ENCODE data around the gene ABCG1. TPM values are rescaled to one million over a fixed set of nuclear protein-coding genes. Genes with fewer than 3 reads are reported as not detected.

Gene ABCG1
- total RNA-seq, 1 donor from 2014 or later: 11.4 TPM

GRCh38 chr21:42250422-42251403, 31.8 kb downstream of the ABCG1 start:
- intact Hi-C loops (cut with micrococcal nuclease): no loop called here
- Mint-ChIP-seq H3K4me3 (no peak overlapping the region), H3K9me3 (no peaks in the 10 kb centered on the region), H3K27ac (no peak overlapping the region), H3K27me3 (peaks cover 11% of the 10 kb centered on the region), H3K4me1 (peaks cover 13% of the 10 kb centered on the region), H3K36me3 (ENCODE audit: low read depth) (peaks cover 5% of the 10 kb centered on the region)
- no peak for DNase-seq

- no peaks in the 10 kb centered on the region for H3K9me3 Mint-ChIP-seq
- H3K4me3 Mint-ChIP-seq: no peak overlapping the region
- H3K27me3 Mint-ChIP-seq: peaks cover 8% of the 10 kb centered on the region
- peaks cover 13% of the 10 kb centered on the region for H3K4me1 Mint-ChIP-seq
- DNase-seq: no peak
- no peak overlapping the region for H3K27ac Mint-ChIP-seq
- H3K36me3 Mint-ChIP-seq (ENCODE audit: low read depth): peaks cover 5% of the 10 kb centered on the region
- intact Hi-C loops (cut with micrococcal nuclease): no loop called here
These were observed 32.8 kb downstream of the ABCG1 start for GRCh38 chr21:42251654-42252324.

- Mint-ChIP-seq H3K4me1 (peaks cover 13% of the 10 kb centered on the region), H3K9me3 (no peaks in the 10 kb centered on the region), H3K4me3 (no peak overlapping the region), H3K27me3 (peaks cover 6% of the 10 kb centered on the region), H3K36me3 (ENCODE audit: low read depth) (peaks cover 3% of the 10 kb centered on the region), H3K27ac (no peak overlapping the region)
- intact Hi-C loops (cut with micrococcal nuclease): no loop called here
- no peak for DNase-seq
These were observed 33.4 kb downstream of the ABCG1 start for GRCh38 chr21:42252325-42252654.

GRCh38 chr21:42252778-42253340, 33.9 kb downstream of the ABCG1 start:
- intact Hi-C loops (cut with micrococcal nuclease): no loop called here
- Mint-ChIP-seq H3K36me3 (ENCODE audit: low read depth) (no peaks in the 10 kb centered on the region), H3K27ac (no peak overlapping the region)

GRCh38 chr21:42253466-42253865, 34.5 kb downstream of the ABCG1 start:
- intact Hi-C loops (cut with micrococcal nuclease): no loop called here
- Mint-ChIP-seq H3K4me1 (peaks cover 17% of the 10 kb centered on the region), H3K36me3 (ENCODE audit: low read depth) (peaks cover 1% of the 10 kb centered on the region), H3K9me3 (no peaks in the 10 kb centered on the region), H3K4me3 (no peak overlapping the region), H3K27me3 (peaks cover 1% of the 10 kb centered on the region), H3K27ac (no peak overlapping the region)
- no peak for DNase-seq

More at GRCh38 chr21:42252778-42253340, 33.9 kb downstream of the ABCG1 start:
- peaks cover under 1% of the 10 kb centered on the region for H3K27me3 Mint-ChIP-seq
- peaks cover 15% of the 10 kb centered on the region for H3K4me1 Mint-ChIP-seq
- H3K4me3 Mint-ChIP-seq: no peak overlapping the region
- DNase-seq: no peak
- H3K9me3 Mint-ChIP-seq: no peaks in the 10 kb centered on the region

GRCh38 chr21:42254083-42254482, 35.1 kb downstream of the ABCG1 start:
- DNase-seq: no peak
- Mint-ChIP-seq H3K4me1 (peaks cover 18% of the 10 kb centered on the region), H3K4me3 (no peak overlapping the region), H3K27ac (no peak overlapping the region), H3K36me3 (ENCODE audit: low read depth) (peaks cover 2% of the 10 kb centered on the region), H3K27me3 (peaks cover 2% of the 10 kb centered on the region), H3K9me3 (no peaks in the 10 kb centered on the region)
- intact Hi-C loops (cut with micrococcal nuclease): no loop called here

- H3K9me3 Mint-ChIP-seq: no peaks in the 10 kb centered on the region
- intact Hi-C loops (cut with micrococcal nuclease): no loop called here
- no peak overlapping the region for H3K4me3 Mint-ChIP-seq
- no peak for DNase-seq
- H3K36me3 Mint-ChIP-seq (ENCODE audit: low read depth): peaks cover 2% of the 10 kb centered on the region
- peaks cover 2% of the 10 kb centered on the region for H3K27me3 Mint-ChIP-seq
- no peak overlapping the region for H3K27ac Mint-ChIP-seq
- H3K4me1 Mint-ChIP-seq: peaks cover 18% of the 10 kb centered on the region
These were observed 36.0 kb downstream of the ABCG1 start for GRCh38 chr21:42254651-42255601.

GRCh38 chr21:42255825-42256224, 36.9 kb downstream of the ABCG1 start:
- Mint-ChIP-seq H3K27me3 (peaks cover 2% of the 10 kb centered on the region), H3K4me1 (peaks cover 18% of the 10 kb centered on the region), H3K4me3 (no peak overlapping the region), H3K27ac (no peak overlapping the region), H3K9me3 (no peaks in the 10 kb centered on the region), H3K36me3 (ENCODE audit: low read depth) (peaks cover 2% of the 10 kb centered on the region)
- DNase-seq: no peak
- intact Hi-C loops (cut with micrococcal nuclease): no loop called here

GRCh38 chr21:42256316-42256715, 37.4 kb downstream of the ABCG1 start:
- DNase-seq: no peak
- Mint-ChIP-seq H3K36me3 (ENCODE audit: low read depth) (peaks cover 2% of the 10 kb centered on the region), H3K4me1 (peaks cover 18% of the 10 kb centered on the region), H3K9me3 (no peaks in the 10 kb centered on the region), H3K27me3 (peaks cover 2% of the 10 kb centered on the region), H3K27ac (no peak overlapping the region), H3K4me3 (no peak overlapping the region)
- intact Hi-C loops (cut with micrococcal nuclease): no loop called here

- peaks cover 2% of the 10 kb centered on the region for H3K27me3 Mint-ChIP-seq
- no peak for DNase-seq
- peaks cover 18% of the 10 kb centered on the region for H3K4me1 Mint-ChIP-seq
- no peak overlapping the region for H3K4me3 Mint-ChIP-seq
- no peak overlapping the region for H3K27ac Mint-ChIP-seq
- peaks cover 2% of the 10 kb centered on the region for H3K36me3 Mint-ChIP-seq (ENCODE audit: low read depth)
- H3K9me3 Mint-ChIP-seq: no peaks in the 10 kb centered on the region
- intact Hi-C loops (cut with micrococcal nuclease): no loop called here
These were observed 38.3 kb downstream of the ABCG1 start for GRCh38 chr21:42257091-42257765.

- Mint-ChIP-seq H3K36me3 (ENCODE audit: low read depth) (peaks cover 2% of the 10 kb centered on the region), H3K27me3 (peaks cover 2% of the 10 kb centered on the region), H3K4me3 (no peak overlapping the region), H3K27ac (no peak overlapping the region), H3K9me3 (no peaks in the 10 kb centered on the region), H3K4me1 (peaks cover 16% of the 10 kb centered on the region)
- peak; percentile 94 for DNase-seq
- intact Hi-C loops (cut with micrococcal nuclease): loop anchor here (1.0 kb wide), 3 partner anchors 30 to 113 kb away; no protein-coding TSS in a partner anchor
These were observed 39.4 kb downstream of the ABCG1 start for GRCh38 chr21:42258150-42258884.

- Mint-ChIP-seq H3K27me3 (peaks cover 2% of the 10 kb centered on the region), H3K36me3 (ENCODE audit: low read depth) (peaks cover 2% of the 10 kb centered on the region), H3K4me3 (no peak overlapping the region), H3K4me1 (peaks cover 11% of the 10 kb centered on the region), H3K27ac (no peak overlapping the region), H3K9me3 (no peaks in the 10 kb centered on the region)
- intact Hi-C loops (cut with micrococcal nuclease): loop anchor here (1.0 kb wide), 3 partner anchors 31 to 114 kb away; no protein-coding TSS in a partner anchor
- DNase-seq: no peak
These were observed 40.0 kb downstream of the ABCG1 start for GRCh38 chr21:42258885-42259407.
